Epithelial cell of esophagus (primary cell): ENCODE data around the gene AMBP.

Experiments used
- DNase-seq: peaks from one replicate; pipeline ENCODE4 v3.0.0; 2010; ENCODE audit warnings: low read depth
- H3K4me3 ChIP-seq: 2 replicates; pipeline ENCODE4 v1.5.1; 2011; ENCODE audit warnings: mild to moderate bottlenecking, low read length, control low read depth
- CTCF ChIP-seq: IDR thresholded peaks from 2 replicates; pipeline ENCODE4 v1.5.1; 2011; ENCODE audit warnings: low read depth, mild to moderate bottlenecking, low read length, control low read depth, inconsistent platforms; ENCODE audit not compliant: insufficient read depth; ENCODE audit errors: missing control alignments

Gene AMBP

GRCh38 chr9:114089206-114089840 lies 11.2 kb upstream of the AMBP start:
- TF ChIP-seq CTCF: no peak
- DNase-seq: no peak
- no peak overlapping the region for H3K4me3 ChIP-seq

- DNase-seq: no peak
- H3K4me3 ChIP-seq: no peak overlapping the region
These were observed 10.6 kb upstream of the AMBP start for GRCh38 chr9:114088571-114089170.

DNA sequence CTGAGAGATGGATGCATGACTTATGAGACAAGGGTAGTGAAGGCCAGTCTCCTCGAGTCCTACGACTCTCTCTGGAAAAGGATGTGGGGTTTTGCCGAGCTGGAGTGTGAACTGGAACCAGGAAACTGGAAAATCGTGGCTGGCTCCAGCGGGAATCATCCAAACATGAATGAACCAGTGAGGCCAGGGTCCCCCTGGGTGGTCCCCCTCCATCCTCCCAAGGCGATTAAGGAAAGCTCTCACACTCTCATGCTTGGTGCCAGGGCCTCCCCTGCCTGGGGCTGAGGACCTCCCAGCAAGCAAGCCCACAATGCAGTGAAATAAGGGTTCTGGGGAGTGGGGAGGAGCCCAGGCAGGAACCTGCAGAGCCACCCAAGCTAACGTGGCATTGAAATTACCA lies 9.6 kb upstream of the AMBP start:
- H3K4me3 ChIP-seq: no peak overlapping the region
- DNase-seq: no peak
- TF ChIP-seq CTCF: no peak

More at GRCh38 chr9:114088571-114089170, 10.6 kb upstream of the AMBP start:
- no peak for TF ChIP-seq CTCF

GRCh38 chr9:114086607-114087006 lies 8.5 kb upstream of the AMBP start:
- TF ChIP-seq CTCF: no peak
- DNase-seq: no peak
- H3K4me3 ChIP-seq: no peak overlapping the region

DNA sequence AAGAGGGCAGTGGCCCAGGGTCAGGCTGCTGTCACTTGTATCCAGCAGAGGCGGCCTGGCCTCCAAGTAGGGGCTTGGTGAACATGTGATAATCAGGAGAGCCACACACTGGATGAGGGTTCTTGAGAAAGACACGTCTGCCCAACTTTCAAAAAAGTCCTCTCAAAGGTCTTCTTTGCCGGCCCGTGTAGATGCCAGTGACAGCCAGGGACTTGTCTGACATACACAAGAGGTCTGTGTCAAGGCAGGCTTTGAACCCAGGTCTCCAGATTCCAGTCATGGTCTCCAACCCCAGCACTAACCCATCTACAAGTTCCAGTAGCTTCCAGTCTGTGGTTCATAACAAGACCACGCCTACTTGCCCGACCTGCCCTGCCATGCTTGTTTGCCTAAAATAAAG lies 7.9 kb upstream of the AMBP start:
- no peak overlapping the region for H3K4me3 ChIP-seq
- peak; percentile 63 for DNase-seq
- no peak for TF ChIP-seq CTCF

GRCh38 chr9:114085387-114085789 lies 7.3 kb upstream of the AMBP start:
- no peak for TF ChIP-seq CTCF
- no peak for DNase-seq
- H3K4me3 ChIP-seq: no peak overlapping the region

DNA sequence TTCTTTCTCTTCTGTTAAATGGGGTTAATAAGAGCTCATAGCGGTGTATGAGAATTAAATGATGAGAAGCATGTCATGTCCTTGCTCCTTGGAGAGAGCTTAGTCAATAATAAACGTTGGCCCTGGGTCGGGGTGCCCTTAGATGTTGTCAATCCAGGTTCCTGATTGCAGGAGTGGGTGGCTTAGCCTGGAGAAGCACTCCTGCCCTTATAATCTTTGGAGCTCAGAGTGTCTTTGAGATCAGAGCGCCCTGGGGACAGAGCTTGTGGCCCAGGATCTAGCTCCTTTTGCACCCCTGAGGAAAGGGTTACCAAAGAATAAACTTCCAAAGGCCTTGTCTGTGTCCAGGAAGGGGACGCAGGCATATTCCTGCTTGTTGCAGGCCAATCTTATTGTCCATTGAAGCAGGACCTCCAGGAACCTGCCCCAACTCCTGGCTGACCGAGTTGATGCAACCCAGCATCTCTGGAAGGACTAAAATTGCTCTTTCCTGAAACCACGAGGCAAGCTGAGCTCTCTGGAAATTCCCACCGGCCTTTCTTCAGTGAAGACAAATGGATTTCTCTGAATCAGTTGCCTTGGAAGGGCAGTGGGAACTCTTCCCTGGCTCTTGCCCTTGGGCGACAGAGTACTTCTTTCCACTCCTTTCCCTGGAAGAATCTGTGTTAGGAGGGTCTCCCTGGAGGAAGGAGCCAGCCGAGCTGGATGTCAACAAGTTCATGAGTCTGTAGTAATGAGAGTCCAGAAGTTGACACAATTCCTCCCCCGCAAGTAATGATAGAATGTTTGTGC lies 6.4 kb upstream of the AMBP start:
- H3K4me3 ChIP-seq: no peak overlapping the region
- TF ChIP-seq CTCF: no peak
- DNase-seq: no peak
